Mammary epithelial cell (primary cell): Measurements from ENCODE around the gene ITPR3.

Source experiments
- EZH2 ChIP-seq: IDR thresholded peaks from 2 replicates; pipeline ENCODE4 v1.6.1; 2012; ENCODE audit warnings: low read length, inconsistent platforms, borderline replicate concordance
- TF ChIP-seq, protein P1 (sequence below), 2 donors: IDR thresholded peaks in 1 of 2; conservative IDR thresholded peaks in 1 of 2; 2 replicates each; pipeline ENCODE4 v1.5.1; 2011 to 2012; ENCODE audit warnings: inconsistent platforms in 2 of 2, low read length in 2 of 2, mild to moderate bottlenecking in 2 of 2, control low read depth in 1 of 2, low read depth in 1 of 2; ENCODE audit not compliant: insufficient read depth in 1 of 2; ENCODE audit errors: extremely low read depth in 1 of 2

DNA sequence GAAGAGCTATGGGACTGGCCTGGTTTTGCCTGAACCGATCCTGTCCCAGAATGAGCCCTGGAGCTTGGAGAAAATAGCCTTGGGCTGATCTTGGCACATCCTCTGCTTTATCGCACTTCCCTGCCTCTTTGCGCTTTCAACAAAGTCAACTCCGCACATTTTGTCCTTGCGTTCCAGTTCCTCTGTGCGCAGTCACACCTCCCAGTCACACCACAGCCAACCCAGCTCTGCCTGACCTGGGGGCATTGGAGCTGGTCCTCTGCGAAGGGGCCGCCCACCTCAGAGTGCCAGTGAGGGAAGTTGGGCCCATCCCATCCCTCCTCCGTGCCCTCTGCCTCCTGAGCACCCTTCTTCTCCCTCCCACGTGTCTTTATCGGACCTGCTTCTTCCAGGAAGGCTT is 107.3 kb downstream of the ITPR3 start:
- TF ChIP-seq, protein P1, sequence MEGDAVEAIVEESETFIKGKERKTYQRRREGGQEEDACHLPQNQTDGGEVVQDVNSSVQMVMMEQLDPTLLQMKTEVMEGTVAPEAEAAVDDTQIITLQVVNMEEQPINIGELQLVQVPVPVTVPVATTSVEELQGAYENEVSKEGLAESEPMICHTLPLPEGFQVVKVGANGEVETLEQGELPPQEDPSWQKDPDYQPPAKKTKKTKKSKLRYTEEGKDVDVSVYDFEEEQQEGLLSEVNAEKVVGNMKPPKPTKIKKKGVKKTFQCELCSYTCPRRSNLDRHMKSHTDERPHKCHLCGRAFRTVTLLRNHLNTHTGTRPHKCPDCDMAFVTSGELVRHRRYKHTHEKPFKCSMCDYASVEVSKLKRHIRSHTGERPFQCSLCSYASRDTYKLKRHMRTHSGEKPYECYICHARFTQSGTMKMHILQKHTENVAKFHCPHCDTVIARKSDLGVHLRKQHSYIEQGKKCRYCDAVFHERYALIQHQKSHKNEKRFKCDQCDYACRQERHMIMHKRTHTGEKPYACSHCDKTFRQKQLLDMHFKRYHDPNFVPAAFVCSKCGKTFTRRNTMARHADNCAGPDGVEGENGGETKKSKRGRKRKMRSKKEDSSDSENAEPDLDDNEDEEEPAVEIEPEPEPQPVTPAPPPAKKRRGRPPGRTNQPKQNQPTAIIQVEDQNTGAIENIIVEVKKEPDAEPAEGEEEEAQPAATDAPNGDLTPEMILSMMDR (conservative IDR thresholded peaks at IDR 0.05 in 1 of 2, IDR thresholded peaks at IDR 0.05 in 1 of 2; ENCODE audit: extremely low read depth in 1 of 2, insufficient read depth in 1 of 2, low read depth in 1 of 2, low read length in 2 of 2): no peak
- no peak for TF ChIP-seq EZH2
